ENCODE data around the gene RNF19B.

Gene RNF19B

GRCh38 chr1:32896451-32896850 lies 68.2 kb downstream of the RNF19B start:
- TF ChIP-seq TEAD4 (IDR thresholded peaks at IDR 0.05) (no peak), NFIC (IDR thresholded peaks at IDR 0.05) (no peak), EGR1 (IDR thresholded peaks at IDR 0.05) (no peak), YY1 (IDR thresholded peaks at IDR 0.05; ENCODE audit: low read depth) (no peak), TCF12 (IDR thresholded peaks at IDR 0.05; ENCODE audit: low read depth) (no peak), ZBTB7A (IDR thresholded peaks at IDR 0.05; ENCODE audit: low read depth) (no peak), MAX (IDR thresholded peaks at IDR 0.05) (no peak), RAD21 (IDR thresholded peaks at IDR 0.05; ENCODE audit: low read depth) (no peak), USF1 (IDR thresholded peaks at IDR 0.05) (no peak), CEBPB (IDR thresholded peaks at IDR 0.05) (no peak), EP300 (IDR thresholded peaks at IDR 0.05; ENCODE audit: borderline replicate concordance) (no peak), REST (IDR thresholded peaks at IDR 0.05; ENCODE audit: low read depth) (no peak), FOXM1 (IDR thresholded peaks at IDR 0.05; ENCODE audit: borderline replicate concordance, low read depth) (no peak), CREB1 (IDR thresholded peaks at IDR 0.05; ENCODE audit: low read depth) (no peak)

- no peak for TF ChIP-seq YY1 (IDR thresholded peaks at IDR 0.05; ENCODE audit: low read depth)
- no peak for TF ChIP-seq NFIC (IDR thresholded peaks at IDR 0.05)
- no peak for TF ChIP-seq TEAD4 (IDR thresholded peaks at IDR 0.05)
- no peak for TF ChIP-seq ZBTB7A (IDR thresholded peaks at IDR 0.05; ENCODE audit: low read depth)
- no peak for TF ChIP-seq EGR1 (IDR thresholded peaks at IDR 0.05)
- TF ChIP-seq CREB1 (IDR thresholded peaks at IDR 0.05; ENCODE audit: low read depth): no peak
- TF ChIP-seq REST (IDR thresholded peaks at IDR 0.05; ENCODE audit: low read depth): no peak
- TF ChIP-seq TAF1 (IDR thresholded peaks at IDR 0.05; ENCODE audit: low read depth): no peak
- no peak for TF ChIP-seq USF1 (IDR thresholded peaks at IDR 0.05)
- no peak for TF ChIP-seq CEBPB (IDR thresholded peaks at IDR 0.05)
- no peak for TF ChIP-seq RAD21 (IDR thresholded peaks at IDR 0.05; ENCODE audit: low read depth)
- TF ChIP-seq FOXM1 (IDR thresholded peaks at IDR 0.05; ENCODE audit: borderline replicate concordance, low read depth): no peak
- TF ChIP-seq EP300 (IDR thresholded peaks at IDR 0.05; ENCODE audit: borderline replicate concordance): no peak
- TF ChIP-seq MAX (IDR thresholded peaks at IDR 0.05): no peak
- no peak for TF ChIP-seq TCF12 (IDR thresholded peaks at IDR 0.05; ENCODE audit: low read depth)
Measured at GRCh38 chr1:32895325-32896215, 69.0 kb downstream of the RNF19B start.

GRCh38 chr1:32894681-32895080 lies 69.9 kb downstream of the RNF19B start:
- TF ChIP-seq RAD21 (IDR thresholded peaks at IDR 0.05; ENCODE audit: low read depth) (no peak), MAX (IDR thresholded peaks at IDR 0.05) (no peak), REST (IDR thresholded peaks at IDR 0.05; ENCODE audit: low read depth) (no peak), FOXM1 (IDR thresholded peaks at IDR 0.05; ENCODE audit: borderline replicate concordance, low read depth) (no peak), CEBPB (IDR thresholded peaks at IDR 0.05) (no peak), YY1 (IDR thresholded peaks at IDR 0.05; ENCODE audit: low read depth) (no peak), USF1 (IDR thresholded peaks at IDR 0.05) (no peak), ZBTB7A (IDR thresholded peaks at IDR 0.05; ENCODE audit: low read depth) (no peak), NFIC (IDR thresholded peaks at IDR 0.05) (no peak), TEAD4 (IDR thresholded peaks at IDR 0.05) (no peak), EGR1 (IDR thresholded peaks at IDR 0.05) (no peak), CREB1 (IDR thresholded peaks at IDR 0.05; ENCODE audit: low read depth) (no peak), EP300 (IDR thresholded peaks at IDR 0.05; ENCODE audit: borderline replicate concordance) (no peak), TCF12 (IDR thresholded peaks at IDR 0.05; ENCODE audit: low read depth) (no peak), TAF1 (IDR thresholded peaks at IDR 0.05; ENCODE audit: low read depth) (no peak)
